Dedifferentiated amniotic fluid mesenchymal stem cell (primary cell): Measurements from ENCODE around the gene CEP19.
A peak's percentile ranks its signal among the peaks of the same experiment; 100 is the strongest.

Experiments
- DNase-seq: peaks from one replicate; pipeline ENCODE4 v3.0.0-alpha.2; 2016; ENCODE audit errors: extremely low spot score

The CEP19 gene

GRCh38 chr3:196708467-196708866 is 3.6 kb downstream of the CEP19 start:
- DNase-seq: no peak

GRCh38 chr3:196707566-196707965 is 4.5 kb downstream of the CEP19 start:
- DNase-seq: no peak

- no peak for DNase-seq
These were observed 5.3 kb downstream of the CEP19 start for GRCh38 chr3:196706731-196707130.

- no peak for DNase-seq
These were observed 5.7 kb downstream of the CEP19 start for GRCh38 chr3:196706327-196706726.

GRCh38 chr3:196700801-196701200 is 11.2 kb downstream of the CEP19 start:
- no peak for DNase-seq

GRCh38 chr3:196699749-196700148 is 12.3 kb downstream of the CEP19 start:
- DNase-seq: no peak

- DNase-seq: no peak
These were observed 14.8 kb downstream of the CEP19 start for GRCh38 chr3:196697270-196697669.

GRCh38 chr3:196695849-196696226 is 16.2 kb downstream of the CEP19 start:
- no peak for DNase-seq

GRCh38 chr3:196694941-196695848 is 16.9 kb downstream of the CEP19 start:
- no peak for DNase-seq

- no peak for DNase-seq
These were observed 17.8 kb downstream of the CEP19 start for GRCh38 chr3:196694202-196694638.

- DNase-seq: no peak
These were observed 20.7 kb downstream of the CEP19 start for GRCh38 chr3:196691386-196691785.

GRCh38 chr3:196689941-196690660 is 21.9 kb downstream of the CEP19 start:
- no peak for DNase-seq

- DNase-seq: peak; percentile 36
These were observed 23.7 kb downstream of the CEP19 start for GRCh38 chr3:196688349-196688748.

GRCh38 chr3:196686436-196686835 is 25.6 kb downstream of the CEP19 start:
- no peak for DNase-seq

- DNase-seq: peak; percentile 54
These were observed 27.3 kb downstream of the CEP19 start for GRCh38 chr3:196684548-196685407.

- DNase-seq: no peak
These were observed 34.1 kb downstream of the CEP19 start for GRCh38 chr3:196677931-196678330.

GRCh38 chr3:196677353-196677752 is 34.7 kb downstream of the CEP19 start:
- DNase-seq: no peak

GRCh38 chr3:196673632-196674031 is 38.4 kb downstream of the CEP19 start:
- DNase-seq: no peak

GRCh38 chr3:196670339-196670738 is 41.7 kb downstream of the CEP19 start:
- no peak for DNase-seq

GRCh38 chr3:196667056-196667825 is 44.8 kb downstream of the CEP19 start:
- DNase-seq: no peak
